HepG2 (cell line): ENCODE measurements around the gene RASSF6. TPM values are rescaled to one million over a fixed set of nuclear protein-coding genes. Genes with fewer than 3 reads are reported as not detected.

ENCODE experiments used
- ATAC-seq: fragments of 200-7000 bp; cut with Tn5 transposase; 3 replicates; pipeline ENCODE4 v1.9.1; 2020; ENCODE audit warnings: mild to moderate bottlenecking, moderate library complexity
- BruUV-seq: library from RNA; stranded (reverse); fragments of 400-500 nt; replicated peaks from 2 replicates; lab custom pipeline; 2021; lab: Mats Ljungman, UMichigan
- CTCF ChIA-PET: fragments of 300-600 bp; formaldehyde crosslinking; extraction: SDS; loops from one replicate; lab custom pipeline; 2021; ENCODE audit warnings: low total read pairs, inconsistent platforms, low intra/inter-chr PET ratio; lab: Yijun Ruan, JAX
- POLR2A ChIA-PET: fragments of 350-600 bp; sonication (Branson Sonifier 250); formaldehyde crosslinking; loops from one replicate; lab custom pipeline; 2020; ENCODE audit warnings: antibody characterized with exemption, inconsistent platforms; lab: Yijun Ruan, JAX
- DNase-seq: peaks from one replicate; pipeline ENCODE4 v3.0.0-alpha.2; 2015; ENCODE audit warnings: low spot score
- FAIRE-seq: peaks from 3 replicates; lab custom pipeline; 2011; peaks lifted over from hg19 to GRCh38; lab: Jason Lieb, UNC
- H2AFZ ChIP-seq: one replicate; pipeline ENCODE4 v1.6.1; 2011; ENCODE audit warnings: low read length, inconsistent platforms
- H3K27ac ChIP-seq: fragments of 300-600 bp; 3 replicates; pipeline ENCODE4 v1.8.0; 2011; ENCODE audit warnings: mixed run types, mild to moderate bottlenecking, mixed read lengths, low read length, inconsistent platforms; ENCODE audit not compliant: insufficient read depth; ENCODE audit errors: extremely low read length
- H3K27me3 ChIP-seq, 2 experiments: fragments of 200-600 bp in 1 of 2; 2 replicates in 1 of 2; 3 replicates in 1 of 2; pipeline versions ENCODE4 v1.6.0 to v1.8.0; 2011; ENCODE audit warnings: low read length in 2 of 2, mild to moderate bottlenecking in 2 of 2, moderate library complexity in 2 of 2, inconsistent platforms in 1 of 2; ENCODE audit not compliant: insufficient read depth in 2 of 2, control insufficient read depth in 1 of 2
- H3K36me3 ChIP-seq, 2 experiments: fragments of 200-600 bp in 1 of 2; replicated peaks in 1 of 2; 2 replicates in 1 of 2; 3 replicates in 1 of 2; pipeline versions ENCODE4 v1.5.1 to v1.8.0; 2011; ENCODE audit warnings: low read length in 2 of 2, inconsistent platforms in 1 of 2; ENCODE audit not compliant: insufficient read depth in 2 of 2, control insufficient read depth in 1 of 2
- H3K4me1 ChIP-seq: 2 replicates; pipeline ENCODE4 v1.5.1; 2012; ENCODE audit warnings: low read length, inconsistent platforms; ENCODE audit not compliant: insufficient read depth
- H3K4me2 ChIP-seq: 2 replicates; pipeline ENCODE4 v1.6.0; 2011; ENCODE audit warnings: low read depth, low read length, inconsistent platforms
- H3K4me3 ChIP-seq, 3 experiments: fragments of 200-600 bp in 1 of 3; sonication (generic), shearing (Covaris generic) in 1 of 3; replicated peaks in 1 of 3; 2 replicates each; pipeline ENCODE4 v1.5.1; 2011 to 2016; ENCODE audit warnings: low read length in 3 of 3, inconsistent platforms in 2 of 3, low read depth in 2 of 3, mild to moderate bottlenecking in 2 of 3, control low read depth in 1 of 3, mixed read lengths in 1 of 3; ENCODE audit not compliant: insufficient read depth in 1 of 3
- H3K79me2 ChIP-seq: one replicate; pipeline ENCODE4 v1.6.1; 2011; ENCODE audit warnings: low read length, inconsistent platforms; ENCODE audit not compliant: insufficient read depth
- H3K9ac ChIP-seq: 2 replicates; pipeline ENCODE4 v1.6.0; 2011; ENCODE audit warnings: mild to moderate bottlenecking, low read depth, low read length, inconsistent platforms; ENCODE audit not compliant: insufficient read depth
- H3K9me3 ChIP-seq: 2 replicates; pipeline ENCODE4 v1.5.1; 2012; ENCODE audit warnings: mild to moderate bottlenecking, low read length
- H4K20me1 ChIP-seq: 2 replicates; pipeline ENCODE4 v1.6.0; 2011; ENCODE audit warnings: inconsistent platforms, mild to moderate bottlenecking, low read length, moderate library complexity; ENCODE audit not compliant: insufficient read depth
- E2F5 ChIP-seq: sonication (generic); formaldehyde crosslinking; conservative IDR thresholded peaks from 2 replicates; pipeline ENCODE4 v1.4.0; 2020; ENCODE audit warnings: missing genetic modification reagents
- HNF4G ChIP-seq, 2 experiments: sonication (generic) in 1 of 2; formaldehyde crosslinking in 1 of 2; IDR thresholded peaks; 2 replicates each; pipeline versions ENCODE4 v1.4.0 to v1.6.1; 2011 to 2020; ENCODE audit warnings: borderline replicate concordance in 2 of 2, low read depth in 2 of 2, mild to moderate bottlenecking in 2 of 2, low read length in 1 of 2, missing genetic modification reagents in 1 of 2, moderate library complexity in 1 of 2
- IKZF4 ChIP-seq: sonication (generic); formaldehyde crosslinking; IDR thresholded peaks from 2 replicates; pipeline ENCODE4 v1.5.1; 2020; ENCODE audit warnings: borderline replicate concordance, mild to moderate bottlenecking, low read depth, missing genetic modification reagents; ENCODE audit errors: not compliant biosample characterization
- RFX3 ChIP-seq: IDR thresholded peaks from 2 replicates; pipeline ENCODE4 v1.6.1; 2016; ENCODE audit warnings: missing biosample characterization, missing genetic modification reagents
- SP1 ChIP-seq, 2 experiments: fragments of 450-650 bp in 1 of 2; sonication (generic) in 1 of 2; formaldehyde crosslinking in 1 of 2; IDR thresholded peaks; 2 replicates each; pipeline versions ENCODE4 v1.4.0 to v1.6.1; 2016 to 2020; ENCODE audit warnings: missing genetic modification reagents in 1 of 2
- TCF7L2 ChIP-seq: IDR thresholded peaks from 2 replicates; pipeline ENCODE4 v1.6.1; 2011; ENCODE audit warnings: mild to moderate bottlenecking, low read depth, low read length, moderate library complexity
- ZBTB2 ChIP-seq: sonication (generic); formaldehyde crosslinking; IDR thresholded peaks from 2 replicates; pipeline ENCODE4 v1.8.0; 2022; ENCODE audit warnings: low read depth, missing genetic modification reagents
- WGBS: methylation state at CpG from one replicate; pipeline ENCODE4 v1.1.6; 2017; ENCODE audit warnings: low lambda C conversion rate; 5-methylcytosine and 5-hydroxymethylcytosine counted together
- in situ Hi-C: cut with HindIII; loops from 2 replicates; pipeline ENCODE4 v1.10.0; 2017; ENCODE audit warnings: low pct_unique_long_range_greater_than_20kb; ENCODE audit not compliant: extremely low pct_ligation_motif_present
- intact Hi-C: fragments of 100-400 bp; cut with micrococcal nuclease; formaldehyde crosslinking; loops from one replicate; pipeline ENCODE4 v1.10.0; 2022; ENCODE audit not compliant: unreplicated experiment
- polyA plus RNA-seq, 8 experiments: library from polyadenylated mRNA; depleted of rRNA in 3 of 8; stranded (reverse) in 7 of 8; unstranded in 1 of 8; fragments of >200 nt; fragmentation: Illumina TruSeq in 4 of 8; extraction: Trizol in 4 of 8; gene quantifications; 2 replicates each; pipeline versions ENCODE4 v1.2.1 to v1.2.3, GENCODE V29; 2011 to 2016; ENCODE audit warnings: low read depth in 4 of 8, missing spikeins in 1 of 8, mixed read lengths in 1 of 8; ENCODE audit not compliant: insufficient read depth in 1 of 8
- total RNA-seq, 5 experiments: library from RNA; depleted of rRNA; stranded (reverse); fragments of >200 nt; fragmentation: Illumina TruSeq; extraction: Trizol; gene quantifications; 2 replicates each; pipeline ENCODE4 v1.2.3, GENCODE V29; 2016; ENCODE audit warnings: low read depth in 1 of 5

The RASSF6 gene
- total and polyA plus RNA-seq, 2 of the 13 experiments (the other 11 are each of a cell fraction or from before 2014, with no cell fraction given) = 0.03 to 0.11 TPM

GRCh38 chr4:73646117-73646516 is 25.9 kb upstream of the RASSF6 start:
- no peak for FAIRE-seq
- Histone ChIP-seq H3K9me3 (no peaks in the 10 kb centered on the region), H3K36me3 (no peaks in the 10 kb centered on the region), H3K27me3 (no peaks in the 10 kb centered on the region), H3K9ac (no peak overlapping the region), H3K27ac (no peak overlapping the region), H3K4me1 (no peaks in the 10 kb centered on the region), H3K79me2 (no peaks in the 10 kb centered on the region), H3K4me3 (no peak overlapping the region), H3K4me2 (no peak overlapping the region), H2AFZ (no peak overlapping the region), H4K20me1 (no peaks in the 10 kb centered on the region)
- ChIA-PET CTCF (no interaction called here), POLR2A (no interaction called here)
- TF ChIP-seq SP1 (IDR thresholded peaks at IDR 0.05) = no peak
- TF ChIP-seq SP1 (CRISPR knock-in tag; IDR thresholded peaks at IDR 0.05) = no peak
- TF ChIP-seq TCF7L2 = no peak
- TF ChIP-seq HNF4G (IDR thresholded peaks at IDR 0.05; ENCODE audit: borderline replicate concordance, low read depth, low read length) = no peak
- no peak for TF ChIP-seq HNF4G (CRISPR knock-in tag; IDR thresholded peaks at IDR 0.05; ENCODE audit: borderline replicate concordance, low read depth)
- TF ChIP-seq E2F5 (CRISPR knock-in tag) = no peak
- no peak for TF ChIP-seq RFX3 (CRISPR knock-in tag)
- no peak for TF ChIP-seq IKZF4 (CRISPR knock-in tag)
- TF ChIP-seq ZBTB2 = no peak
- DNase-seq = no peak
- peak; percentile 55; the same call in 2 of the 3 replicates for ATAC-seq
- in situ Hi-C loops = no loop called here
- intact Hi-C loops = no loop called here
- WGBS = 19% methylated on average over 6 of the region's 6 CpGs
- BruUV-seq = no TSS peak
